Stimulated activated CD4-positive, alpha-beta T cell treated with anti-CD3 and anti-CD28 coated beads, Interleukin-15, amount 100 ng/mL, for 24 hours (primary cell): ENCODE measurements around the gene DUSP11.

ENCODE experiments used
- DNase-seq: peaks from one replicate; pipeline ENCODE4 v3.0.0-alpha.2; 2020

The DUSP11 gene

DNA sequence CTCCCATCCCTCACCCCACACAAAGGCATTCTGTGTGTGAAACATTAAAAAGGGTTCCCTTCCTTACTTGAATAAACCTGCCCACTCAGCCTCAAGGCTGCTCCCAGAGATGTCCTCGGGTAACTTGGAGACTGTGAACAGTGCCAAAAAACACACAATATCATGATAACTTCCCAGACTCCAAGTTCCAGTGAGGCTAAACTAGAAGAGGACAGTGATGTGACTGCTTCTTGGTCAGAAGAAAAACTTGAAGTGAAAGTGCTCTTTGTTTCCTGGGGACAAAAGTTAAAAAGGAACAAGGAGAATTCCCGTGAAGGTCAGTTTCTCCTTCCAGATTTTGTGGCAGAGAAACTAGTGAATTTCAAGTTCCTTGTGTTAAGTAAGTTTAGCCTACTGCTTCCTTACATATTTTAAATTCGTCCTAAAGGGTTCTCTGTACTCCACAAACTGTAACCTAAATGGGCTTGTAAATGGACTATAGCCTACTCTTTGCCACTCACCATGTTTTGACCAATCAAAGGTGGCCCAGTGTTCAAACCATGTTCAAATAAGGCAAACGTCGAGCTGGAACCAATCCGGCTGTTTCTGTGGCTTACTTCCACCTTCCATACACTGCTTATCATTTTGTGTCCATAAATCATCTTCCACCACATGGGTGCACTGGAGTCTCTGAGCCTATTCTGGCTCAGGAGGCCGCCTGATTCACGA is 63.2 kb downstream of the DUSP11 start:
- no peak for DNase-seq

DNA sequence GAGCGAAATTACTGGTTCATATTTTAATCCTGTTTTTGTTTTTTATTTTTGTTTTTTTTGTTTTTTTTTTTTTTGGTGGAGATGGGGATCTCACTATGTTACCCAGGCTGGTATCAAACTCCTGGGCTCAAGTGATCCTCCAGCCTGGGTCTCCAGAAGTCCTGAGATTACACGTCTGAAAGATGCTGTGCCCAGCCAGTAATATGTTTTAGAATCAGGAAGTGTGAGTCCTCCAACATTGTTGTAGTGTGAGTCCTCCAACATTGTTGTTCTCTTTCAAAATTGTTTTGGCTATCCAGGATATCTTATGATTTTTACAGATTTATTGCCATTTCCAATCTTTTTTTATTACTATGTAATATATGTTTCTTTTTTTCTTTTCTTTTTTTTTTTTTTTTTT is 65.8 kb downstream of the DUSP11 start:
- no peak for DNase-seq
